Cardiac fibroblast (primary cell): Measurements from ENCODE around the gene HINT3.

Experiments used
- DNase-seq, 2 donors: peaks; one replicate each; pipeline versions ENCODE4 v3.0.0 to v3.0.0-alpha.2; 2010; ENCODE audit warnings: low read depth in 2 of 2
- H3K4me3 ChIP-seq, 2 donors: replicated peaks in 1 of 2; 1 replicate in 1 of 2; 2 replicates in 1 of 2; pipeline ENCODE4 v1.5.1; 2011; ENCODE audit warnings: low read depth in 2 of 2, low read length in 2 of 2, mild to moderate bottlenecking in 2 of 2, moderate library complexity in 1 of 2
- CTCF ChIP-seq: IDR thresholded peaks from one replicate; pipeline ENCODE4 v1.5.1; 2011; ENCODE audit warnings: low read depth, mild to moderate bottlenecking, low read length, inconsistent platforms

The HINT3 gene

DNA sequence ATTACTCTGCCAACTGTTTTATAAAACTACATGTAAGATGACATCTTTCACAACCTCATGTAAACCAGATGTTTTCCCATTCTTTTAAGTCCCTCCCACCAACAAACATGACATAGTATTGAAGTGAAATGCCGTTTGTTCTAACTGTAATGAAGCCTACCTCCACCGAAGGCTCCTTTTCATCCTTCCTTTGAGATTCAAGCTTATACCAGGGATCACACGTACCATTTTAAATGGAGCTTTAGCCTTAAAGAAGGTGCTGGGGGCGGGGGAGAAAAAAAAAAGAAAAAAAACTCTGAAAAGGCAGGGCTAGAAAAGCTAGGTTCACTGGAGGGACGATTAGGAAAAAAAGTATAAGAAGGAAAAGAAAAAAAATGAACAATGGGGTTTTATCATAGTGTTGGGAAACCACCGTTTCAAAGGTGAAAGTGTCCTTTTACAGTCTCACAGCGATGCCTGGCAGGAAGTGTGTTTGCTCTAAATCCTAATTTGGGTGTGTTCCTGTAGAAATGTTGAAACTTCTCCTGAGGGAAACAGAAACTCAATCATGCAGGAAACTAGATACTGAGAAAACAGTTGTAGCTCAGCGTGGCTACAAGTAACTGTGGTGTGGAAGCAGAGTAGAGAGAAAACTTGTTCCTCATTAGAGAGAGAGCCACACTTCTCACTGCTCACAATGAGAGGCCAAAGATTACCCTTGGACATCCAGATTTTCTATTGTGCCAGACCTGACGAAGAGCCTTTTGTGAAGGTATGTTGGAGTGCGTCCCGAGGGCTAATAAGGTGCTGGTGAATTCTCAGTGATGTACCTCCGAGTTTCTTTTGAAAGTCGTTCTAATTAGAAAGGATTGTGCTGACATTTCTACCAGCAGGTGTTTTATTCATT is 37.6 kb upstream of the HINT3 start:
- DNase-seq, result peak; percentile 93 to 95
- no peak for TF ChIP-seq CTCF
- peak overlapping the region; percentile 13 to 43 for H3K4me3 ChIP-seq

DNA sequence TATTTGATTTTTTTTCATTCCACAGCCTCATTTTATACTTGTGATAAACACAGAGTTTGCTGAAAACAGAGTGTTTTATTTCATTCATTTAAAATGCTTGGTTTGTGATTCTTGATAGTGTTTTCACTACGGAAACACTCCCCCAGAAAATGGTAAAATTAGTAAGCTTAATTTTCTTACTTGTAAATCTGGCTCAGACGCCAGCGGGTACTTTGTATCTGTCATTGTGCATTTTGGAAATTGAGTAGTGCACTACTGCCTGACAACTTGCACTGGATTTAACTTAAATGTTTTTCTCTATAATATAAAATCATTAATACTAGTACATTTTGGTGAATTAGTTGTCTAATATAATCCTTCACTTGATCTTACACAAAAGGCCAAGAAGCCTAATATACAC is 37.0 kb upstream of the HINT3 start:
- no peak for DNase-seq
- H3K4me3 ChIP-seq, result peak overlapping the region; percentile 13 to 43
- TF ChIP-seq CTCF, result no peak

DNA sequence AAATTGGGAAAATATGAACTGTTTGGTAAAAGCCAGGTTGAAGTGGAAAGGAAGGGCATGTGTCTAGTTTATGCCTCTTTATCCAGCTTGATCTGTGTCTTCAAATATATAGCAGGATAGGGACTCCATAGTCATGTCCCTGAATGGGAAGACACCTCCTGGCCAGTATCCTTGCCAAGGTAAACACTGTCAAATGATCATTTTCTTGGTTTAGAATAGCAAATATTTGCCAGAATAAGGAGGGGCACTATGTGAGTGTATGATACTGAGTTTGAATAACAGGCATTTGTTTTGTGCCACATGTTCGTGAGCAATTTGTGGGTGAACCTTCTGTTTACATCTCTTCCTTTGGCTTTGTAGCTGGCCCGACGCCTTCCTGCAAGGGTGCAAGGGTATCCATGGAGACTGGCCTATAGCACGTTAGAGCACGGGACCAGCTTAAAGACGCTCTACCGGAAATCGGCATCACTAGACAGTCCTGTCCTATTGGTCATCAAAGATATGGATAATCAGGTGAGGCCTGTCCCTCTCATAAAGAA is 34.2 kb upstream of the HINT3 start:
- DNase-seq, result no peak
- no peak for TF ChIP-seq CTCF
- H3K4me3 ChIP-seq, result no peak overlapping the region

DNA sequence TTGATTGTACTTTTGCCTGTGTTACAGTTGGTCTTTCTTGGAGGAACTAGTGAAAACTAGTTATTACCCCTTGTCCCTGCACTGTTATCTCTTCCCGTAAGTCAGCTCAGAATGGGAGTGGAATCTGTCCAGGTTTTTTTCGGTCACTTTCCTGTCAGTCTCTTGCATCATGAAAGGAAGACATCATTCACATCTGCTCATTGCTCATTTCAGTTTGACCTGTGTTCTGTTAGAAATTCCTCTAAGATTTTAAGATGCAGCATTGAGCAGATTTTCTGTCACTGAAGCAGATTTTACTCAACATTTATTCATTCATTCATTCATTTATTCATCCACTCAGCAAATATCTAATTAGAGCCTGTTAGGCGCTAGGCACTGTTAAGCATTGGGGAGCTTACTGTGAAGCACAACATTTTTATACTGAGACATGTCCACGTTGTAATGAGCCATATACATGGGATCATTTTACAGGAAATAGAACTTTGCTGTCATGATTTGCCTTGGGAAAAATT is 33.1 kb upstream of the HINT3 start:
- no peak for TF ChIP-seq CTCF
- H3K4me3 ChIP-seq, result no peak overlapping the region
- DNase-seq, result peak; percentile 60 to 86

DNA sequence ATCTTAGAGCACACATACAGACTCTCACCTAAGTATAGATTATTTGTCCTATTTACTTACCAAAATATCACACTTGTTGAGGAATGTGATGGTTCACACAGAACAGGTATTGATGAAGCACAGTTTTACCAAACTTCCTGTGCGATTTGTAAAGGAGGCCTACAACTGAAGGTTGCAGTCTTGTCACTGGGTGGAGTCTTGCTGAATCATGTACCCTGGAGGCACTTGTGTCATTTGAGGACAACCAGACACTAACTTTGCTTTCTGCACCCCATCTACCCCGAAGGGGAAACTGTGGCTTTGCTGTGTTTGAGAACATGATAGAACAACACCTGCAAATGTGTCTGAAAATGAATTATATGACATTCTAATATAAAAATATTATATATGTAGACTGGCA is 32.4 kb upstream of the HINT3 start:
- TF ChIP-seq CTCF, result no peak
- H3K4me3 ChIP-seq, result no peak overlapping the region
- peak in 1 of 2 donors; percentile 19 for DNase-seq

DNA sequence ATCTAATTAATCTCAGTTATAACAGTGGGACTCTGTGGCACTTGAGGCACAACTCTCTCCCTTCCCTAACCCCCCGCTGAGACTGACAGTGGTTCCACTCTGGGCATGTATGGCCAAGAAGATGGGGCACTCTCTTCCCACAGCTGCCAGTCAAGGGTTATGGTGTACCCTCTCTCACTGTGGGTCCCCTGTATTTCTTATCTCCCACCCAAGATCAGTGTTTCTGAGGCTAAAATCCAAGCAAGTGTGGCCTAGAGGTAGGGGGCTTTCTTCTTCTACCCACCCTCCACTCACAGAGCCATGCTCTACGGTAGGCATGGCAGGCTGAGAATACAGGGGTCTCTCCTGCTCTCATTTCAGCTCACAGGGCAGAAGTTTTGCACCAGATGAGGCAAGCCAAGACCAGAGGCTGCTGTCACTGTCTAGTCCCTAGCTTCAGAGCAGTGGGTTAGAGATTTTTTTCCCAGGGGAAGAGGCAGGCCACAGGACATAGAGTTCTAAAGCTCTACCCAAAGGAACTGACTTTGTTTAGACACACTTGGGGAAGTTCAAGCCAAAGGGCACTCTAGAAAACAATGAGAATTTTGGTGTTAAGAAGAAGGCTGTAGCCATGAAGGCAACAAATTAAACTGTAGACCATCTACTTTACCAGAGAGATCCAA is 31.7 kb upstream of the HINT3 start:
- H3K4me3 ChIP-seq, result no peak overlapping the region
- no peak for DNase-seq
- no peak for TF ChIP-seq CTCF
